HG02798 (cell line): ENCODE data around the gene PGA4.
"Not testable (repeated sequence)": the region's sequence is repeated elsewhere in the genome, so short reads cannot be mapped to it uniquely, and the experiment has no call there.

Source experiments
- ATAC-seq: cut with Tn5 transposase; IDR thresholded peaks from one replicate; pipeline ENCODE4 v1.9.1; 2021; ENCODE audit warnings: mild to moderate bottlenecking; ENCODE audit not compliant: unreplicated experiment, poor library complexity

PGA4 gene

GRCh38 chr11:61222047-61222446 lies at the start of gene PGA4:
Gene PGA4 (plus strand): TSS chr11:61222347. CDS start chr11:61222401, 54 bp downstream.
- not testable (repeated sequence) for ATAC-seq

DNA sequence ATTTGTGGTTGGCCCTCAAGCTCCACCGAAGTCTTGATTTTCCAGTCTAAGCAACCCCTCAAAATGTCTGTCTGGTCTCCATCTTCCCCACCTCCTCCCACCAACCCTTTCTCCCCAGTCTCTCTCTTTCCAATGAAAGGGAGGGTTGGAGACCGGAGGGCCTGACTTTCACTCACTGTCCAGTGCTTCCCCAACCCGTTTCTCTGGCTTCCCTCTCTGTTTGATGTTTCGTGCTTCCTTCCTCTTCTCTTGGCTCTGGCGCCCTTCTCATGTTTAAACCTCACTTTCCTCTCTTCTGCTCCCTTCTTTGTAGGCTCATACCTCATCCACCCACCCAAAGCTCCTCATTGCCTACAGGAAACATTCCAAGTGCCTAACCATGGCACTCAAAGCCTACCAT lies 49.8 kb upstream of the PGA4 start:
- no peak for ATAC-seq

- ATAC-seq = no peak
Observed at GRCh38 chr11:61172888-61173287, 49.3 kb upstream of the PGA4 start.

GRCh38 chr11:61173456-61173855 lies 48.7 kb upstream of the PGA4 start:
- ATAC-seq = no peak

DNA sequence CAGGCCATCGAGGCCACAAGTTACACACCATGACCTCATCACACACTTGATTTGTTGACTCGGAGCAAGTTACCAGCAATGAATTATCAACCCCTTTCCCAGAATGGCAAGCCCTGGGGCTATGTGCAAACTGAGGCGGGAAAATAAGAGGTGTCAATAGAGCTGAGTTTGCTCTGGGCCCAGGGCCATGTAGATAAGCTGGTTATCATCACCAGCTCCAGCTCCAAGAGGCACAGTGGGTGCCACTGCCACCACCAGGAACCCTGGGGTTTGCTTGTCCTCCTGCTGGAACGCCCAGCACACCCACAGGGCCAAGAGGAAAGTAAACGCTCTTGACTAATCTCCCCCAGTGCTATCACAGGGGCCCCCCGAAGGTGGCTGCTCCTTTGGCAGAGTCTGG lies 47.9 kb upstream of the PGA4 start:
- no peak for ATAC-seq

- no peak for ATAC-seq
Observed at GRCh38 chr11:61174949-61175348, 47.2 kb upstream of the PGA4 start.

- ATAC-seq = no peak
Observed at GRCh38 chr11:61176446-61176845, 45.7 kb upstream of the PGA4 start.

DNA sequence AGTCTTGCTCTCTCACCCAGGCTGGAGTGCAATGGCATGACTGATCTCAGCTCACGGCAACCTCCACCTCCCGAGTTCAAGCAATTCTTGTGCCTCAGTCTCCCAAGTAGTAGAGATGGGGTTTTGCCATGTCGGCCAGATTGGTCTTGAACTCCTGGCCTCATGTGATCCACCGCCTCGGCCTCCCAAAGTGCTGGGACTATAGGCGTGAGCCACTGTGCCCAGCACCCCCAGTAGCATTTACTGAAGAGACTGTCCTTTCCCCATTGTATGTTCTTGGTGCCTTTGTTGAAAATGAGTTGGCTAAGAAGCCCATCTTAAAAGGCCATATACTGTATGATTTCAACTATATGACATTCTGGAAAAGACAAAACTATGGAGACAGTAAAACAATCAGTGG lies 41.9 kb upstream of the PGA4 start:
- ATAC-seq = not testable (repeated sequence)

DNA sequence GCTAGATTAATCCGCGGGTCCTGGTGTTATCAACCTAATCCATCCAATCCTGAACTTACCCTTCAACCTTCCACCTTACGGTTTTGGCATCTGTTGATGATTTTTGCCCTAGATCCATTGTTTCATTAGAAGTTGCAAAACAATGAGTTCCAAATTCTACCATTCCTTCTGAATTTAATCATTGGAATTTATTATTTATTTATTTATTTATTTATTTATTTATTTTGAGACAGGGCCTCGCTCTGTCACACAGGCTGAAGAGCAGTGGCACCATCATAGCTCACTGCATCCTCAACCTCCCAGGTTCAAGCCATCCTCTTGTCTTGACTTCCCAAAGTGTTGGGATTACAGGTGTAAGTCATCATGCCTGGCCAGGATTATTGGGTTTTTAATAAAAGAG lies 40.7 kb upstream of the PGA4 start:
- ATAC-seq = no peak

- ATAC-seq = no peak
Observed at GRCh38 chr11:61183645-61184044, 38.5 kb upstream of the PGA4 start.

GRCh38 chr11:61186504-61186903 lies 35.6 kb upstream of the PGA4 start:
- no peak for ATAC-seq

DNA sequence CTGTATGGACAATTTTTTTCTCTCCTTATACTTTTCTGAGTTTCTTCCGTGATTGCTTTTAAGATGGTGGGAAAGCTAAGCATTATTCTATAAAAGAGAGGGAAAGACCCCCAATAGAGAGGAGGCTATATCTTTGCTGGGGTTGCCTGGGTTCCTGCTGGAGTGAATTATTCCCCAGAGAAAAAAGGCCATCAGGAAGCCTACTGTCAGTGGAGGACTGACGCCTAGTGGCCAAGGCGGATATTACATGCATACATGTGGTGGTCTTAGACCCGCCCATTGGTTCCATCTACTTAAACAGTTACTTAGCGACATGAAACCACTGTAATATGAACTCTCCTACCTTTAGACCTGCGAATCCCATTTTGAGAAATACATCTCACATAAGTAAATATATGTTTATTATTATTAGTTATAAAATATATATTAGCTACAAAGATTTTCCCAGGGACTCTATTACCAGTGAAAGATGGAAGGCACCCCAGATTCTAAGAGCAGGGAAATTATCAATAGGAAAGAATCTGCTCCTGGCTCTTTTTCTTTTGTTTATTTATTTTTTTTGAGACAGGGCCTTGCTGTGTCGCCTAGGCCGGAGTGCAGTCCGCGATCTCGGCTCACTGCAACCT lies 34.5 kb upstream of the PGA4 start:
- ATAC-seq = no peak

DNA sequence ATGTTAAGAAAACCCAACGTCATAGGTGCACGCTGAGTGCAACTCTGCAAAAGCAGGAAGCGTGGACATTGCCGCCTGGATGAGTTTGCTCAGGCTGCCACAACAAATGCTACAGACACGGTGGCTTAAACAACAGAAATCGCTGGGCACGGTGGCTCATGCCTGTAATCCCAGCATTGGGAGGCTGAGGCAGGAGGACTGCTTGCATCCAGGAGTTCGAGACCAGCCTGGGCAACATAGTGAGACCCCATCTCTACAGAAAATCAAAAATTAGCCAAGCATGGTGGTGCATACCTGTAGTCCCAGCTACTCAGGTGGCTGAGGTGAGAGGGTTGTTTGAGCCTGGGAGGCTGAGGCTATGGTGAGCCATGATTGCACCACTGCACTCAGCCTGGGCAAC lies 32.2 kb upstream of the PGA4 start:
- ATAC-seq = no peak

DNA sequence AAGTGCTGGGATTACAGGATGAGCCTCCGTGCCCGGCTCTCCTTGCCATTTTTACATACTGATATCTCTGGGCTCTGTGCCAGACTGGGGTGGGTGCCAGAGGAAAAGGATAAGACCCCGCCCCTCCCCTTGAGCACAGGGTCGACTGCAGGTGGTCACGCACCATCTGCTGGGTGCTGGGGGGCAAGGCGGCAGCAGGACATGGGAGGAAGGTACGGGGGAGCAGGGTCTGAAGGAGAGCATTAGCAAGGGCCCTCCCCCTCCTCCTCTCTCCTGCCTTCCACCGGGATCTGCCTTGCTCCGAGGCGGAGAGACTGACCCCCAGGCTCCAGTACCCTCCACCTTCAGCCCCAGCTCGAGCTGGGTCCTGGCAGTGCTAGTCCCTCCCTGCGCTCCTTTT lies 28.6 kb upstream of the PGA4 start:
- no peak for ATAC-seq

GRCh38 chr11:61194169-61194671 lies 27.9 kb upstream of the PGA4 start:
- no peak for ATAC-seq

DNA sequence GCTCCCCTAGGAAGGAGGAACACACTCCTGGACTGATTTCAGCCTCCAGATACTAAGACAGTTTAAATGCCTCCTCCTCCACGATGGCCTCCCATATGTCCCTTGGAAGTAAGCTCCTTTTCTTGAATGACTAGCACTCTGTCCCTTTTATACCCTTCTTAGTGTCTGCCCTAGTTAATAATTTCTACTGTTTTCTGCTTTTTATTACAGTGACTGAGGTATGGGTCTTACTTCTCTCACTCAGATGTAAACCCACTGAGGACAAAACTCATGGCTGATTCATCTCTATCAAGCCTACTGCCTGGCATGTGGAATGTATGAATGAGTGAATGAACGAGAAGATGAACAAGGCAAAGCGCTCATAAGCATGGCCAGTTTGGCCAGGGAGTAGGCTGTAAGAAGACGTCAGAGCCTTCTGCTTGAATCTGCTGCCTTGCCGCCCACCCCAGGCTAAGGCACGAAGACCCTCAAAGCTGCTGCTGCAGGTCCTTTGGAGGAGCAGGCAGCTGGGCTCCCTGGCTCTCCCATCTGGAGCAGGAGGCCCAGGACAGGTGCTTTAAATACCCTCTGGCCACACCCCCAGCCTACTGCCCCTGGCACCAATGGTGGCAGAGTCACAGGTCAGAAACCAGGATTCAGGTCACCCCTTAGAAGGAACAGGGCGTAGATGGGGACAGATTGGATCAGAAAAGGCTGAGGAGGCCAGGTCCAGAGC lies 27.0 kb upstream of the PGA4 start:
- ATAC-seq = no peak

DNA sequence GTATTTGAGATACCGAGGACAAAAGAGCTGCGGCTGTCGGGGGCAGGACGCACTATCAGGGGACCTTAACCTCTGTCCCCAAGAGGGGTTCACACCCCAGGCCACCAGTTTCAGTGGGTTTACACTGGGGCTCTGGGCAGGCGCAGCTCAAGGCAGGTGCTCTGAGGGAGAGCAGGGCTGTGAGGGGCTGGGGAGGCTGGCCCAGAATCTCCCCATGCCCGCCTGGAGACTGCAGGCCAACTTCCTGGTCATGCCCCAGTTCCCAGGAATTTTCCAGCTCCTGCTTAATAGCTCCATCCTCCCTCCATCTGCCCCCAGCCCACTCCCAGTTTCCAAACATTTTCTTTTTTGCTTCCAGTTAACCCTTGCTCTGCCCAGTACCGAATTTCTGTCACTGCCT lies 26.4 kb upstream of the PGA4 start:
- no peak for ATAC-seq

GRCh38 chr11:61198361-61198760 lies 23.8 kb upstream of the PGA4 start:
- ATAC-seq = no peak

DNA sequence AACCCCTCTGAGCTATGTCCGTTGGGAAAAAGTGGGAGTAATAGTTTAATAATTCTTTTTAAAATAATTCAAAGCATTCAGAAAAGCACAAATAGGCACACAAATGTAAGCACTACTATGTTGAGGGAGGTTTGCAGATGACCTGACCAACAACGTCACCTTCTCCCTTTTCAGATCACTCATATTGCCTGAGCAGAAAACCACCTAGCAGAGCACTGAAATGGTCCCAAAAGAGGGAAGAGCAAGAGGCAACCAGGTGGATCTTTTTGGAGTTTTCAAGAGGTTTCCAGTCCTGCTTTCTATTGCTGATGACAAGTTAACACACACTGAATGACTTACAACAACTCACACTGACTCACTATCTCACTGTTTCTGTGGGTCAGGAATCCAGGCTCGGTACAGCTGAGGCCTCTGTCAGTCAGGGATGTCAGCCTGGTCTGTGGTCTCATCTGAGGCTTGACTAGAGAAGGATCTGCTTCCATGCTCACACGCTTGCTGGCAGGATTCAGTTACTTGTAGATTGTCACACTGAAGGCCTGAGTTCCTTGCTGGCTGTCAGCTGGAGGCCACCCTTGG lies 23.1 kb upstream of the PGA4 start:
- no peak for ATAC-seq

- ATAC-seq = no peak
Observed at GRCh38 chr11:61201476-61201875, 20.7 kb upstream of the PGA4 start.

GRCh38 chr11:61202950-61203746 lies 19.0 kb upstream of the PGA4 start, which contains the start of gene PGA3:
Gene PGA3 (plus strand): TSS chr11:61203515. CDS start chr11:61203565, 50 bp downstream.
- ATAC-seq = not testable (repeated sequence)
